KMS-11 (cell line): Measurements from ENCODE around the gene ATP4B.

Source experiments
- H2AFZ ChIP-seq: fragments of 200-600 bp; sonication (generic); 2 replicates; pipeline ENCODE4 v1.6.1; 2016; ENCODE audit warnings: antibody characterized with exemption, mixed run types, low read depth
- H3K27ac ChIP-seq: fragments of 200-600 bp; sonication (generic); 2 replicates; pipeline ENCODE4 v1.6.1; 2016; ENCODE audit warnings: mild to moderate bottlenecking, mixed run types
- H3K27me3 ChIP-seq: fragments of 200-600 bp; sonication (generic); 2 replicates; pipeline ENCODE4 v1.6.1; 2017; ENCODE audit warnings: mild to moderate bottlenecking, low read depth, mixed run types, moderate library complexity; ENCODE audit not compliant: insufficient read depth
- H3K36me3 ChIP-seq: fragments of 200-600 bp; sonication (generic); 2 replicates; pipeline ENCODE4 v1.6.1; 2017; ENCODE audit warnings: mild to moderate bottlenecking, mixed run types; ENCODE audit not compliant: insufficient read depth
- H3K4me1 ChIP-seq: fragments of 200-600 bp; sonication (generic); 2 replicates; pipeline ENCODE4 v1.6.1; 2016; ENCODE audit warnings: mild to moderate bottlenecking, low read depth, mixed run types; ENCODE audit not compliant: poor library complexity, severe bottlenecking
- H3K4me2 ChIP-seq: fragments of 200-600 bp; sonication (generic); 2 replicates; pipeline ENCODE4 v1.7.0; 2016; ENCODE audit warnings: mild to moderate bottlenecking, mixed run types
- H3K4me3 ChIP-seq: fragments of 200-600 bp; sonication (generic); IDR thresholded peaks from 2 replicates; pipeline ENCODE4 v1.6.1; 2017; ENCODE audit warnings: low read depth, low read length, mixed read lengths; ENCODE audit not compliant: insufficient read depth
- H3K79me2 ChIP-seq: fragments of 200-600 bp; sonication (generic); 2 replicates; pipeline ENCODE4 v1.6.1; 2016; ENCODE audit warnings: low read depth, mixed run types; ENCODE audit not compliant: insufficient read depth
- H3K9ac ChIP-seq: fragments of 200-600 bp; sonication (generic); 2 replicates; pipeline ENCODE4 v1.6.1; 2016; ENCODE audit warnings: mild to moderate bottlenecking, mixed run types
- H4K20me1 ChIP-seq: fragments of 200-600 bp; sonication (generic); 2 replicates; pipeline ENCODE4 v1.6.1; 2016; ENCODE audit warnings: mild to moderate bottlenecking, mixed run types; ENCODE audit not compliant: insufficient read depth
- TF ChIP-seq, protein P1 (sequence below): fragments of 200-600 bp; sonication (generic); conservative IDR thresholded peaks from 2 replicates; pipeline ENCODE4 v1.6.1; 2017; ENCODE audit warnings: low read depth, mild to moderate bottlenecking, antibody characterized with exemption, low read length, moderate library complexity, mixed read lengths

ATP4B gene

DNA sequence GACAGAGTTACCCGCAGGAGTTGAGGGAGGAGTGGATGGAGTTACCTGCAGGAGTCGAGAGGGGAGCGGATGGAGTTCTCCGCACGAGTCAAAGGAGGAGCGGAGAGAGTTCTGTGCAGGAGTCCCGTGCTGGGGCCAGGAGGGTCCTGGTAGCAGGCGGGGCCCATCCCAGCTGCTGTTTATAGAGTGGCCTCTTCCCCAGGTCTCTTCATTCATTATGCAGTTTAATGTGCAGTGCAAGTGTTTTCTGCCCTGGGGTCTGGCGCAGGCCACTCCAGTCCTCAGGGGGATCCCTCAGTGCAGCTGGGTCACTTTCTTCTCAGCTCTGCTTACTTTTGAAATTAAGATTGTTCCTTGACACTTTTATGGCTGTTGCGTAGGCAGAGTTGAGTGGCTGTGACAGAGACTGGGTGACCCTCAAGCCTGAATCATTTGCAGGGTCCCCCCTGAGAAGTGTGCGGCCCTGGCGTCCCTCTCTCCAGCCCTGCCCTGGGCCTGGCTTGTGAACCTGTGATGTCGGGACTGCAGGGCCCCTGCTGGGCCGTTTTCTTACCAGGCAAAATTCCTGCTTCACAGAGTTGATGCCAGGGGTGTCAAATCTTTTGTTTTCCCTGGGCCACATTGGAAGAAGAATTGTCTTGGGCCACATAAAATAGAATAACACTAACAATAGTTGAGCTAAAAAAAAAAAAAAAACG lies 55.6 kb downstream of the ATP4B start:
- Histone ChIP-seq H2AFZ (no peak overlapping the region), H3K4me3 (no peak overlapping the region), H3K27me3 (no peaks in the 10 kb centered on the region), H3K79me2 (peaks cover 48% of the 10 kb centered on the region; the same call in 1 of the 2 replicates), H4K20me1 (no peaks in the 10 kb centered on the region), H3K4me2 (no peak overlapping the region), H3K36me3 (no peaks in the 10 kb centered on the region), H3K9ac (no peak overlapping the region), H3K27ac (no peak overlapping the region), H3K4me1 (no peaks in the 10 kb centered on the region)
- TF ChIP-seq, protein P1, sequence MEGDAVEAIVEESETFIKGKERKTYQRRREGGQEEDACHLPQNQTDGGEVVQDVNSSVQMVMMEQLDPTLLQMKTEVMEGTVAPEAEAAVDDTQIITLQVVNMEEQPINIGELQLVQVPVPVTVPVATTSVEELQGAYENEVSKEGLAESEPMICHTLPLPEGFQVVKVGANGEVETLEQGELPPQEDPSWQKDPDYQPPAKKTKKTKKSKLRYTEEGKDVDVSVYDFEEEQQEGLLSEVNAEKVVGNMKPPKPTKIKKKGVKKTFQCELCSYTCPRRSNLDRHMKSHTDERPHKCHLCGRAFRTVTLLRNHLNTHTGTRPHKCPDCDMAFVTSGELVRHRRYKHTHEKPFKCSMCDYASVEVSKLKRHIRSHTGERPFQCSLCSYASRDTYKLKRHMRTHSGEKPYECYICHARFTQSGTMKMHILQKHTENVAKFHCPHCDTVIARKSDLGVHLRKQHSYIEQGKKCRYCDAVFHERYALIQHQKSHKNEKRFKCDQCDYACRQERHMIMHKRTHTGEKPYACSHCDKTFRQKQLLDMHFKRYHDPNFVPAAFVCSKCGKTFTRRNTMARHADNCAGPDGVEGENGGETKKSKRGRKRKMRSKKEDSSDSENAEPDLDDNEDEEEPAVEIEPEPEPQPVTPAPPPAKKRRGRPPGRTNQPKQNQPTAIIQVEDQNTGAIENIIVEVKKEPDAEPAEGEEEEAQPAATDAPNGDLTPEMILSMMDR, result no peak

DNA sequence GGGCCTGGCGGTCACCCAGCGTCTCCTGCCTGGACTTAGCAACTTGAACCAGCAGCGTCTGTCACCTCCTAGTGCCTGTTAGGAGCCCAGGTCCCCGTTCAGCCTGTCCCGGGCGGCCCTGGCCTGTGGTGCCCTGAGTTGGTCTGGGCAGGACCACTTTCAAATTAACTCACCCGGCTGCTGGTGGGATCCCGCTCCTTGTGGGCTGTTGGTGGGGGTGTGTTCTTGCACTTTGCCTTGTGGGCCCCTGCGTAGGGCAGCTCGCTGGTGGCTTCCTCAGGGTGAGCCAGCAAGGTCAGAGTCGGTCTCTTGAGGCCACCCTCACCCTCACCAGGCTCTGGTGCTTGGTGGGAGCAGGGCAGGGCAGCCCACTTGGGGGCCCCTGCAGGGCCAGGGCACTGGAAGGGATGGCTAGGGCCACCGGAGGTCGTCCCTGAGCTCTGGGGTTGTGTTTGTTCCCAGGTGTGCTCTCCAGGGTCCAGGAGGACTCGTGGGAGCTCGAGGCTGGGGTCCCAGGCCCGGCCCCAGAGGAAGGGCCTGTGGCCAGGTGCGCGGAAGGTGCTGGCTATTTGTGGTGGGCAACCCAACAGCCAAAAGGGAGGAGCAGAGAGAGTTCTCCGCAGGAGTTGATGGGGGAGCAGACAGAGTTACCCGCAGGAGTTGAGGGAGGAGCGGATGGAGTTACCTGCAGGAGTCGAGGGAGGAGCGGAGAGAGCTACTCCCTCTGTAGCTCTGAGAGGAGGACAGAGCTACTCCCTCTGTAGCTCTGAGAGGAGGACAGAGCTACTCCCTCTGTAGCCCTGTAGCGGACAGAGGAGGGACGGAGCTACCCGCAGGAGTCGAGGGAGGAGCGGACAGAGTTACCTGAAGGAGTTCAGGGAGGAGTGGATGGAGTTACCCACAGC lies 56.6 kb downstream of the ATP4B start:
- Histone ChIP-seq H4K20me1 (no peaks in the 10 kb centered on the region), H2AFZ (no peak overlapping the region), H3K27me3 (no peaks in the 10 kb centered on the region), H3K9ac (no peak overlapping the region), H3K4me2 (no peak overlapping the region), H3K4me1 (no peaks in the 10 kb centered on the region), H3K27ac (no peak overlapping the region), H3K36me3 (no peaks in the 10 kb centered on the region), H3K4me3 (no peak overlapping the region), H3K79me2 (peaks cover 50% of the 10 kb centered on the region; the same call in 1 of the 2 replicates)
- TF ChIP-seq, protein P1, result no peak

- Histone ChIP-seq H3K4me1 (no peaks in the 10 kb centered on the region), H3K27me3 (no peaks in the 10 kb centered on the region), H3K4me2 (no peak overlapping the region), H3K9ac (no peak overlapping the region), H3K27ac (no peak overlapping the region), H3K79me2 (peaks cover 59% of the 10 kb centered on the region; the same call in 1 of the 2 replicates), H3K36me3 (no peaks in the 10 kb centered on the region), H3K4me3 (no peak overlapping the region), H4K20me1 (no peaks in the 10 kb centered on the region), H2AFZ (no peak overlapping the region)
- TF ChIP-seq, protein P1, result no peak
These were observed 58.6 kb downstream of the ATP4B start for GRCh38 chr13:113599391-113599790.
